ENCODE results near the gene SRP9.

SRP9 gene

DNA sequence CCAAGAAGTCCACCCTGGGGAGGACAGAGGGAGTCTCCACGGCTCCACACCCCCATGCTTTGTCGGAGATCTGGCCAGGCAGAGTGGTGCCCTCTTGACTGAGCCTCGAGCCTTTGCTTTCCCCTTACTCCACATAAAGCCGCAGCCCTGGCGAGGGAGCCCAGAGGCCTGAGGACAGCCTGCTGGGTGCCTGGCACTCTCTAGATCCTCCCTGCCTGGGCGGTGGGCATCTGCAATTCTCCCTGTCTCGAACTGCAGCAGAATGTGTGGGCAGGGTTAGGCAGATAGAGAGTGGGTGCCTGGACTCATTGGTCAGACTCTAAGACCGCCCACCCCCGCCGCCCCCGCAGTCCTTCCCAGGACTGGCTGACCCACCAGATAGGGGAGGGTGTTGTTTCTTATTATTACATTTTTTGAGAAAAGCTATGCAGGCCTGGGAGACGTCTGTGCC lies 46.2 kb downstream of the SRP9 start:
- TF ChIP-seq, protein P1, sequence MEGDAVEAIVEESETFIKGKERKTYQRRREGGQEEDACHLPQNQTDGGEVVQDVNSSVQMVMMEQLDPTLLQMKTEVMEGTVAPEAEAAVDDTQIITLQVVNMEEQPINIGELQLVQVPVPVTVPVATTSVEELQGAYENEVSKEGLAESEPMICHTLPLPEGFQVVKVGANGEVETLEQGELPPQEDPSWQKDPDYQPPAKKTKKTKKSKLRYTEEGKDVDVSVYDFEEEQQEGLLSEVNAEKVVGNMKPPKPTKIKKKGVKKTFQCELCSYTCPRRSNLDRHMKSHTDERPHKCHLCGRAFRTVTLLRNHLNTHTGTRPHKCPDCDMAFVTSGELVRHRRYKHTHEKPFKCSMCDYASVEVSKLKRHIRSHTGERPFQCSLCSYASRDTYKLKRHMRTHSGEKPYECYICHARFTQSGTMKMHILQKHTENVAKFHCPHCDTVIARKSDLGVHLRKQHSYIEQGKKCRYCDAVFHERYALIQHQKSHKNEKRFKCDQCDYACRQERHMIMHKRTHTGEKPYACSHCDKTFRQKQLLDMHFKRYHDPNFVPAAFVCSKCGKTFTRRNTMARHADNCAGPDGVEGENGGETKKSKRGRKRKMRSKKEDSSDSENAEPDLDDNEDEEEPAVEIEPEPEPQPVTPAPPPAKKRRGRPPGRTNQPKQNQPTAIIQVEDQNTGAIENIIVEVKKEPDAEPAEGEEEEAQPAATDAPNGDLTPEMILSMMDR (IDR thresholded peaks at IDR 0.05; ENCODE audit: low read depth, low read length) = no peak
- H3K4me3 ChIP-seq (replicated peaks in 1 of 2; ENCODE audit: low read depth in 2 of 2, low read length in 2 of 2) = no peak overlapping the region
- no peak for DNase-seq (ENCODE audit: low read depth in 2 of 2)

DNA sequence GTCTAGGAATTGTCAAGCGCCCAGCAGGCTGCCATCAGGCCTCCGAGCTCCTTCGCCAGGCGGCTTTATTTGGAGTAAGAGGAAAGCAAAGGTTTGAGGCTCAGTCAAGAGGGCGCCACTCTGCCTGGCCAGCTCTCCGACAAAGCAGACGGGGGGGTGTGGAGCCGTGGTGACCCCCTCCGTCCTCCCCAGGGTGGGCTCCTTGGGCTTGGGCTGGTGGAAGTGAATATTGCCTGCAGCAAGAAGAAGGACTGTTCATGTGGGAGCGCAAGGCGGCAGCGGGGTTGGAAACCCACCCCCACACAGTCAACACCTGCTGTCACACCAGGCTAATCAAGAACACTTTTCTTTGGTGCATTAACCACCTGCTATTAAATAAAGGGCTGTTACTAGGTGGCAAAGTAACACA lies 46.9 kb downstream of the SRP9 start:
- TF ChIP-seq, protein P1 (IDR thresholded peaks at IDR 0.05; ENCODE audit: low read depth, low read length) = no peak
- H3K4me3 ChIP-seq (replicated peaks in 1 of 2; ENCODE audit: low read depth in 2 of 2, low read length in 2 of 2) = no peak overlapping the region
- no peak for DNase-seq (ENCODE audit: low read depth in 2 of 2)

DNA sequence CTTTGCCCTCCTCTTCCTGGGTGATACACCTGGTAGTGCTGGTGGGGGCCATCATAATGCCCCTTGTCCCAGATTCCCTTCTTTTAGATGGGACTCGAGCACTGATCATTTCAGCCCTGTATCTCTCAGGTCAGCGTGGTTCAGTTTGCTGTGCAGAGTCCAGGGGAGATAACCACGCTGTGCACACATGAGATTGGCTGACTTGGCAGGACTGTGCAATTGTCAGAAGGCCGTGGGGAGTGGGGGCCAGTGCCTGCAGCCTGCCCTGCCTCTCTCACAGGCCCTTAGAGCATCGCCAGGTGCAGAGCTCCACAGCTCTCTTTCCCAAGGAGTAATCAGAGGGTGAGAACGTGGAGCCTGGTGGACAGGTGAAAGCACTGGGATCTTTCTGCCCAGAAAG lies 47.5 kb downstream of the SRP9 start:
- H3K4me3 ChIP-seq (replicated peaks in 1 of 2; ENCODE audit: low read depth in 2 of 2, low read length in 2 of 2) = no peak overlapping the region
- TF ChIP-seq, protein P1 (IDR thresholded peaks at IDR 0.05; ENCODE audit: low read depth, low read length) = no peak
- DNase-seq (ENCODE audit: low read depth in 2 of 2) = no peak

DNA sequence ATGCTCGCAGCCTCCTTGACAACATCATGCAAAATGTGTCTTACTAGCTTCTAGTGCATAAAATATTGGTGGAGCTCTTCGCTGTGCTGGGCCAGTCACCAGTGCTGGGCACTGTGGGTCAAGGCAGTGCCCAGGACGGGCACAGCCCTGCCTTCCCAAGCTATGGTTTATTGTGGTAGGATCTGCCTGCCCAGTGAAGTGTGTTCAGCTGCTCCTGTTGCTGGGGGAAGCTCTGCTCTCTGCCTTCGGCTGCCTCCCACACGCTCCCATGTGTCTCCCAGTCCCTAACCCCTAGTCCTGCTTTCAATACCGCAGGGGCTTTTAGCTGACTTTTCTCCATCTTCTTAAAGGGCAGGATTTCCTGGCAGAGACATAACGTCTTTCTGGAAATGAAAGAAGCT lies 48.0 kb downstream of the SRP9 start:
- TF ChIP-seq, protein P1 (IDR thresholded peaks at IDR 0.05; ENCODE audit: low read depth, low read length) = no peak
- DNase-seq (ENCODE audit: low read depth in 2 of 2) = no peak
- no peak overlapping the region for H3K4me3 ChIP-seq (replicated peaks in 1 of 2; ENCODE audit: low read depth in 2 of 2, low read length in 2 of 2)

DNA sequence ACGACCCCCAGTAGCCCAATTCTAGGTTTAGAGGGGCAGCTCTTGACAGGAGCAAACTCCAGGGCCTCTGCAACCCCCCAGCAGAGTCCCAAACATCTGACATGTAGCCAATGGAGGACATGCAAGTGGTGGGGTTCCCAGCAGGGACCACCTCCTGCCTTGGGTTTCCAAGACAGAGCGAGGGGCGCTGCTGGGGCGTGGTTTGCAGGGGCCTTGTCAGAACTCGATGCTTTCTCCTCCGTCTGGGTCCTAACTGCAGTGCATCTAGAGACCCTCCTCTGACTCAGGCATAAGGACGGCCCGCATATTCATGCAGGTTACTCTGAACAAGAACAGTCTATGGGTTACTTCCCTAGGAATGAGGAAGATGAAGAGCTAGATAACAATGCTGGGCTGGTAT lies 49.5 kb downstream of the SRP9 start:
- TF ChIP-seq, protein P1 (IDR thresholded peaks at IDR 0.05; ENCODE audit: low read depth, low read length) = no peak
- DNase-seq (ENCODE audit: low read depth in 2 of 2) = no peak

DNA sequence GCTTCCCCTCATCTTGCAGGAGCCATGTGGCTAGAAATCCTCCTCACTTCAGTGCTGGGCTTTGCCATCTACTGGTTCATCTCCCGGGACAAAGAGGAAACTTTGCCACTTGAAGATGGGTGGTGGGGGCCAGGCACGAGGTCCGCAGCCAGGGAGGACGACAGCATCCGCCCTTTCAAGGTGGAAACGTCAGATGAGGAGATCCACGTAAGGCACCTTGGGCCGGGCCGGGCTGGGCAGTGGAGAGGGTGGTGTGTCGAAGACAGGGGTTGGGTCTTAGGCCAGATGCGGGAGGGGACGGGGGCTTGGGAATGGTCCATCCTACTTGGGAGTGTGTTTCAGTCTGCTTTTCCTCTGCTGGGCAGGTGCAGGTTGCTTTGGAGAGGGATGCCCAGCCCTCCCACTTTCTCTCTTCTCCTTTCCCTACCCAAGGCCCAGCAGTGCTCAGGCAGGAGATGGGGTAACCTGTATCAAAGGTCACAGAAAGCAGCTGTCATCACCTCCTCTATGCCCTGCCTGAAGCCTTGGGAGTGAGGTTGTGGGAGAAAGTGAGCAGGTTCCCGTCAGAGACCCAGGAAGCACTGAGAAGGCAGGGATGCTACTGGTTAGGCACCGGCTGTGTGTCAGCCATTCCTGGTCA lies 51.2 kb downstream of the SRP9 start:
- TF ChIP-seq, protein P1 (IDR thresholded peaks at IDR 0.05; ENCODE audit: low read depth, low read length) = no peak
- no peak for DNase-seq (ENCODE audit: low read depth in 2 of 2)
- H3K4me3 ChIP-seq (replicated peaks in 1 of 2; ENCODE audit: low read depth in 2 of 2, low read length in 2 of 2) = no peak overlapping the region

More for the DNA sequence above, 49.5 kb downstream of the SRP9 start:
- no peak overlapping the region for H3K4me3 ChIP-seq (replicated peaks in 1 of 2; ENCODE audit: low read depth in 2 of 2, low read length in 2 of 2)

DNA sequence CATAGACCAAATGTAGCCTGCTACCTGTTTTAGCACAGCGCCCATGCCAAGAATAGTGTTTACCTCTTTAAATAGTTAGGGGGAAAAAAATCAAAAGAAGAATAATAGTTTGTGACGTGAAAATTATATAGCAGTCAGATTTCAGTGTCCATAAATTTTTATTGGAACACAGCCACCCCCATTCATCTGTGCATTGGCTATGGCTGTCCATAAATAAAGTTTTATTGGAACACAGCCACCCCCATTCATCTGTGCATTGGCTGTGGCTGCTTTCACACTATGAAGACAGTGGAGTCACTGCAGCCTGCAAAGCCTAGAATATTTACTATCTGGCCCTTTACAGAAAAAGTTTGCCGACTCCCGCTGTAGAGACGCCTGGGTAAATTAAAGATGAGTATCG lies 53.2 kb downstream of the SRP9 start:
- no peak overlapping the region for H3K4me3 ChIP-seq (replicated peaks in 1 of 2; ENCODE audit: low read depth in 2 of 2, low read length in 2 of 2)
- TF ChIP-seq, protein P1 (IDR thresholded peaks at IDR 0.05; ENCODE audit: low read depth, low read length) = no peak
- no peak for DNase-seq (ENCODE audit: low read depth in 2 of 2)

All from cardiac fibroblast (primary cell).